Measurements from ENCODE around the gene DCAF4.

The DCAF4 gene

DNA sequence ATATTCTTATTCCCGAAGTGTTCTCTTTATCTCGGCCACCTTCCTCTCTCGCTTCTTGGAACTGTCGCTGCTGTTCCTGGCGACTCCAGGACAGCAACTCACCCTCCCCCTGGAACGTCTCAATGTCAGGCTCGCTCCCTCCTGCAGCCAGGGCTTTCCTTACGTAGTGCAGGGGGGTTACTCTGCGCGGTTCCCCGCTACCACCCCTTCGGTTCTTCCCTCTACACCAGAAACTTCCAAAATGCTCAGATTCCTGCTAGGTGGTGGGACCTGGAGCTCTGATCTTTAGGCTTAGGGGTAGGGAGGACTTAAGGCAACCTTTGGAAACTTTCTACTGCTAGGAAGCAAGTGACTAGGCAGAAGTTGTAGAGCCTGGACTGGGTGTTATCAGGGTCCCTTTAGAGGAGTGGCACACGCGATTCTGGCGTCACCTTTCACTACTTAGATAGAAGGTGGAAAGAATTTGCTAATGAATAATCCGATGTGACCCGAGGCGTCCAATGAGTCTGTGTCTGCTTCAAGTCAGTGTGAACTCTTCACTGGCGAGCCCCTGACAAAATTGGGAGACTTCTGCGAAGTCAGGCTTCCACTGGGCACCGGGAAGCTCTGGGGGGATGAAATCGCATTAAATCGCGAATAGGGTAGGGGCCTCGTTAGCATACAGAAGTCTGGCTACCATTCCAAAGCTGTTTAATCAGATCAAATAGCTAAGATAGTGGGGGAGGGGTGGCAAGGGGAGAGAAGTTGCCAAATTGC is 31.5 kb upstream of the DCAF4 start:
- peak; percentile 19 for DNase-seq (ENCODE audit: low spot score)

DNA sequence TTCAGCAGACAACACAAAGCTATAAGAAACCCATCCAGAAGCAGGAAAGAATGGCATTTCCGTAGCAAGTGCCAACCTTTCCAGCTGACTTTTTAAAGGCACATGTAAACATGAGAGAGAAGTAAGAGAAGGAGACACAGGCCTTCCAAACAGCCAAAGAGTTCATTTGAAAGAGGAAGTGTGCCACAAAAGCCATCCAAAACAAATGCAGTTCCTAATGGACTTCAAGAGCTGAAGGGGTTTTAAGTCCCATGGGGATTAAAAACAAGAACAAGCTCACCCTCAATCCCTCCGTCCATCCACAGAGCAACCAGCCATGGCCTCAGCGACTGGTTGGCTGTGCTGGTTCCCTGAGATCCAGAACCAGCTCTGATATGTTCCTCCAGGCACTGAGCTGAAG is 27.8 kb upstream of the DCAF4 start:
- no peak for DNase-seq (ENCODE audit: low spot score)

DNA sequence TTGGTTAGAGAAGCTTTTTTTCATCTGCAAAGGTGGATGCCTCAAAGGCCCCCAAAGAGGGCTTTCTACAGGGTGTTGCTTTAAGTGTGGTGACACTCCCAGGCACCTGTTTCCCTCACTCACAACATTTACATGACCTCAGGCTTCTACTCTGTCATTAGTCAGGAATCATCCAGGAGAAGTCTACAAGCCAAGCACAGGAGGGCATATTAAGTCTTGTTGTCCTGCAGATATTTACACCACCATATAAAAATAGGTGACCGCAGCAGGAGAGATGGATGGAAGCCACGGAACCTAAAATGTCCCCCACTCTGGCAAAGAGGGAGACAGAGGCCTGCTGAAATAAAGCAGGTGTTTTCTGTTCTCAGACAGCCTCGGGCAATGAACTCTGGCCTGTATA is 24.9 kb upstream of the DCAF4 start:
- no peak for DNase-seq (ENCODE audit: low spot score)

DNA sequence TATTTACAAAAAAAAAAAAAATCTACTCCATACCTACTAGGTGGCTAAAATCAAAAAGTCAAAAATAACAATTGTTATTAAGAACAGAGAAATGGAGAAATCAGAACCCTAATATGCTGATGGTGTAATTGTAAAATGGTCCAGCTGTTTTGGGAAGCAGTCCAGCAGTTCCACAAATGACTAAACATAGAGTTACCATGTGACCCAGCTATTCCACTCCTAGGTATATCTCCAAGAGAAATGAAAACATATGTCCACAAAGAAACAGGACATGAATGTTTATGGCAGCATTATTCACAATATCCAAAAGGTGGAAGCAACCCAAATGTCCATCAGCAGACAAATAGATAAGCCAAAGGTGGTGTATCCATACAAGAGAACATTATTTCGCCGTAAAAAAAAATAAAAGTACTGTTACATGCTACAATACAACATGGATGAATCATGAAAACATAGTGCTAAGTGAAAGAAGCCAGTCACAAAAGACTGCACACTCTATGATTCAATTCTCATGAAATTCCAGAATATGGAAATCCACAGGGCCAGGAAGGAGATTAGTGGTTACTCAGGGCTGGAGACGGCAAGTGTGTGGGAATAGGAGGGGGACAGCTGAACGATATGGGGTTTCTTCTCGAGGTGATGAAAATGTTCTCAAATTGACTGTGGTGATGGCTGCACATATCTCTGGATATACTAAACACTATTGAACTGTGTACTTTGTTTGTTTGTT is 23.3 kb upstream of the DCAF4 start:
- no peak for DNase-seq (ENCODE audit: low spot score)

DNA sequence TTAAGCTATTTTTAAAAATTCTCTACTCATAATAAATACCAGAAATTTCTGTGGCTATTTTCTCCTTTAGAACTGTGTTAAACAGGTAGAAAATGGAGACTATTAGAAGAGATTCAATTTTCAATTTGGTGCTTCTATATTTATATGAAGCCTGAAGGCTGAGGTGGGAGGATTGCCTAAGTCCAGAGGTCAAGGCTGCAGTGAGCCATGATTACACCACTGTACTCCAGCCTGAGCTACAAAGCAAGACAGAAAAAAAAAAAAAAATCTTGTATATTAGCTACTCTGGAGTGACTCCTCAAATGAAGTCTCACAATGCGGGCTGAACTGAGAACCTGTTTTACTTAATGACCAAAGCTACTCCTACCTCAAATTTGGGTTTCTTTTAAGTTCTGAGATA is 22.5 kb upstream of the DCAF4 start:
- DNase-seq (ENCODE audit: low spot score): no peak

DNA sequence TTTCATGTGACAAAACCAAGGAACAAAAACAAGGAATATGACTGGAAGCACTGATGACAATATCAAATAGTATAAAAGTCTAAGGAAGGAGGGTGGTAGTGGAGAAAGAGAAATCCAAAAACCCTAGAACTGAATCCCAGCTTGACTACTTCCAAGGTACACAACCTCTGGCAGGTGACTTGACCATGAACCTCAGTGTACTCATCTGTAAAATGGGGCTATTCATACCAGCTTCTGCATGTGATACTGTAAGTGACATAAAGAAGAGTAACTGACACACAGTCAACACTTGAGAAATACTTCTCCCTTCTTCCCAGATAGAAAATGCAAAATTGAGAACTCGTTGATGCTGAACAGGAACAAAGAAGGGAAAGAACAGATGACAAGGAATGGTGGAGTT is 22.0 kb upstream of the DCAF4 start:
- no peak for DNase-seq (ENCODE audit: low spot score)

DNA sequence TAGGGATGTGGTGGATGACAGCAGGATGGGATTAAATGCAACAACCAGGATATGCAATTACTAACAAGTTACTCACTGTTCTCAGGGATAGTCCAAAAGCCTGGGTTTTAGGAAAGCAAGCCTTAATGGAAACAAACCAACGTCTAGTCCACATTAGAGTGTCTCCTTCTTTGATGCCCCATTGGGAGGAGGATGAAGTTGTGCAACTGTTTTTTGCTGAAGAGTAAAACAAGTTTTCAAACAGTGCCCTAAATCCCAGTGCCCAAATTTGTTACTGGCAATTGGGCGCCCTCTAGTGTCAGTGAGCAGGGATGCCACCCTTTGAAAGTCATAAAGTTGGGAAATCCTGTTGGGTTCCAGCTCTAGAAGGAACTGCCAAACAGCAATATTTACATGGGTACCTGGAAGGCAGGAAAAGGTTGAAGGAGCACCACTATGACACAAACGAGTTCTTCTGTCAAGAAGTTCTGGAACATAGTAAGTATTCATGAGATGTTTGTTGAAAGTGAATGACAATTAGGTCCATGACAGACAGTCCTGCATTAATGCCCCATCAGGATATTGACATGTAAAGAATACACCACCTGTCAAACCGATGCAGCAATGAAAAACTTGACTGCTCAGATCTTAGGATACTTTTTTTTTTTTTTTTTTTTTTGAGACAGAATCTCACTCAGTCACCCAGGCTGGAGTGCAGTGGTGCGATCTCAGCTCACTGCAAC is 21.3 kb upstream of the DCAF4 start:
- DNase-seq (ENCODE audit: low spot score): peak; percentile 67

DNA sequence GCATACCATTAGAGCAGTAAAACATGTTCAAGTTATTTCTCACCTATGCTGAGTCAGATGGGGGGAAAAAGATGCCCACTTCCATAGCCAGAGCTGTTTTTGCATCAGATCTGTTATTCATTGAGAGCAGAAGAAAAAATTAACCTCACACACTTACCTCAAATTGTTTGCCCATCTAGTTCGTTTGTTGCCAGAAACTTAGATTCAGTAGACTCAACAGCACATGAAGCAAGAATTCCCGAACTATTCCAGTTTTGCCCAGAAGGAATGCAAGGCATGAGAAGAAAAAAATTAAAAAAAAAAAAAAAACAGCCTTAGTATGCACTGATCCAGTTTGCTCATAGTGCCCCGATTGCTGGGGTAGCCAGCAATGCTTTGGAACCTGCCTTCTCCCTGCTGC is 19.9 kb upstream of the DCAF4 start:
- peak; percentile 77 for DNase-seq (ENCODE audit: low spot score)

DNA sequence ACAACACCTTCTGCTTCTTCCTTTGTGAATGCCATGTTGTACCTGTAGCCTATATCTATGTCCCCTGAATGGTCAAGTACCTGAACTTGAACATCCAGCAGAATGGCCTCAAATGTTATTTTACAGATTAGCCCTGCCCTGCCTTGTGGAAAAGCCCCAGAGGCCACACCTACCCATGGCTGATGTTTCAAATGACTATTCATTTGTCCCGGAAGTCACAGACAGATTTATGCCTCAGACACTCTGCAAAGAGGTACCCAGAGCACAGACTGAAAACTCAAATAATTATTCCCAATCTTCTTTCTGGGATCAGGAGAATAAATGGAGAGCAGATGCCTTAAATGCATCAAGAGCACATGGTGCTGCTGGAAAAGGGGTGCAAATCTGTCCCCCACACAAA is 19.4 kb upstream of the DCAF4 start:
- DNase-seq (ENCODE audit: low spot score): peak; percentile 21

DNA sequence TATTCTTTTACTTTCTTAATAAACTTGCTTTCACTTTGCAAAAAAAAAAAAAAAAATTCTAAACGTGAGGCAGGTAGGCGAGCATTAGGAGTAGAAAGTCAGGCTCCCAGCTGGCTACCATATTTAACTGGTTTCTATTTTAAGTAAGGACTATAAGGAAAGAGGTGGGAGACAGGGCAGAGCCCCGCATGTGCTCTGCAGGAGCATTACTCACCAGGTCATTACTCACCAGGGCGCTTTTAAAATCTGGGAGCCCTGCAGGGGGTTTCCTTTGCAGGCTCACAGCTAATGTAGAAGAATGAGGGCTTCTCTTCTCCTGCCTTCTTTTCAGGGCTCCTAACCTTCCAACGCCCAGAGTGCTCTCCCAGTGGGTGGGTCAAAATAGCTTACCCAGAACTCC is 18.4 kb upstream of the DCAF4 start:
- peak; percentile 55 for DNase-seq (ENCODE audit: low spot score)

DNA sequence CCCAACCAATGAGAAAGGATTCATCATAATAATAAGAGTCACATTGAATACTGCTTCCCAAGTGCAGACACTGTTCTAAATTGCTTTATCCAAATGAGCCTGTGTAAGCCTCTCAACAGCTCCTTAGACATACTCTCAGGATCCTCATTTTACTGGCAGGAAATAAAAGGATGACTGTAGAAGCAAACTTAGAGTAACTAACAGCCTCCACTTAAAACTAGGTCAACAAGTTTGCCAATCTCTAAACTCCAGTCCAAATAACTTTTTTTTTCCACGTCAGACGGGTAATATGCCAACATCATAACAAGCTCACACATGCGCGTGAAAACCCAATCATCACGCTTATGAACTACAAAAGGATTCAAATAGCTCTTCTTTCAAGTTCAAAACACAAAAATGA is 17.1 kb upstream of the DCAF4 start:
- peak; percentile 32 for DNase-seq (ENCODE audit: low spot score)

DNA sequence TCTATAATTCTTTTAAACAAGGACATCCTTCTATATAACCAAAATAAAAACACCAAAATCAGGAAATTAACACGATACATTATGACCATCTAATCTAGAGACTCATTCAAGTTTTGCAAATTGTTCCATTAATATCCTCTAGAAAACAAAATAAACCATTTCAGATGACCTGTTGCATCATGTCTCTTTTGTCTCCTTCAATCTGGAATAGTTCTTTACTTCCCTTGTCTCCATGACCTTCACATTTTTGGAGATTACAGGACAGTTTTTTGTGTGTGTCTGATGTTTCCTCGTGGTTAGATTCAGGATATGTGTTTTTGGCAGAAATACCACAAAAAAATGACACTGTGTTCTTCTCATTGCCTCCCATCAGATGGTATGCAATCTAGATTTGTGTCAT is 12.5 kb upstream of the DCAF4 start:
- DNase-seq (ENCODE audit: low spot score): no peak

DNA sequence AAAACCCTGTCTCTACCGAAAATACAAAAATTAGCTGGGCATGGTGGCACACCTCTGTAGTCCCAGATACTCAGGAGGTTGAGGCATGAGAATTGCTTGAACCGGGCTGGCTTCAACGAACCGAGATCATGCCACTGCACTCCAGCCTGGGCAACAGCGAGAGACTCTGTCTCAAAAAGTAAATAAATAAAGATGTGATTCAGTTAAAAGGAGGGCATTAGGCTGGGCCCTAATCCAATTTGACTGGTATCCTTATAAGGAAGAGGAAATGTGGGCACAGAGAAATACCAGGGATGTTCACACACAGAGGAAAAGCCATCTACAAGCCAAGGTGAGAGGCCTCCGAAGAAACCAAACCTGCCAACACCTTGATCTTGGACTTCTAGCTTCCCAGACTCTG is 10.1 kb upstream of the DCAF4 start:
- no peak for DNase-seq (ENCODE audit: low spot score)

DNA sequence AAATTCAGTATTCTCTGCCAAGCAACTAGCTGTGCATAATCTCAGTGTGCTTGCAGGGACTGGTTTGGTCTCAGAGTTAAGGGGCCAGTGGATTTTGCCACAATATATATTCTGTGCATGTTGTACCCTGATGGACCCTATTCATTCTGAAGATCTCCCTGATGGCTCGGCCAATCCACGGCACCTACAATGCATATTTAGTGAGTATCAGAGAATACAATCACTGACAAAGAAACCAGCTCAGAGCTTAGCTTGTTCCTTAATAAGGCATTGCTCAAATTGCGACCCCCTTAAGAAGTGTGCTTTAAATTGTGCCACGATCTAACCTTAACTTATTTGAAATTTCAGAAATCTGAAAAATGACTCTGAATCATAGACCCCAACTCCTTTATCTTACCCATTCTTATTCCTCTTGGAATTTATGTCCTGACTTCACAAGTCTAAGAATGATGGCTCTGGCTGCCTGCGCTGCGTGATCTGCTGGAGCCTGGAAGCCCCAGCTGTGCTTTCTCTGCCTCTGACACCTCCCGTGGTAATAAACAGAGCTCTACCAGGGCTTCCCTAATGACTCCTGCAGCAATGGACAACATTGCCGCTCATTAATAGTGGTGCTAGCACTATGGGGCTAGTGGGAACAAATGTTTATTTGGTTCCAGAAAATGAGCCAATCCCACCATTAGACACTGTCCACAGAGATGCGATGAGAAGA is 9.0 kb upstream of the DCAF4 start:
- DNase-seq (ENCODE audit: low spot score): no peak

DNA sequence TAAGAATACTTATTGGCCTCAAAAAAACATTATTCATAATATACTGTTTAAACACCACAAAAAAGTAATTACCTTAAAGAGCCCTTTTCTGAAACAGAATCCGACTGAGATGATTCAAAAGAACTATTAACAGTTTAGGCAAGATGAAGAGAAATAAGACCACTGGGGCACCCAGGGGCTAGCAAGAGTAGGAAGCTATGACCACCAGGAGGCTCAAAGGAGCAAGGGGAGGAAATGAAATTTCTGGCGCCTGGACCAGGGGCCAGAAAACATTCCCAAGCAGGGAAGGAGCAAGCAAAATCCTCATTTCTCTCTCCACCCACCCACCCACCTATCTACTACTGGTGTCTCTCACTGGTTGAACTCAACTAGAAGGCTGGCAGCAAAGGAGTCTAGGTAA is 6.3 kb upstream of the DCAF4 start:
- DNase-seq (ENCODE audit: low spot score): no peak

DNA sequence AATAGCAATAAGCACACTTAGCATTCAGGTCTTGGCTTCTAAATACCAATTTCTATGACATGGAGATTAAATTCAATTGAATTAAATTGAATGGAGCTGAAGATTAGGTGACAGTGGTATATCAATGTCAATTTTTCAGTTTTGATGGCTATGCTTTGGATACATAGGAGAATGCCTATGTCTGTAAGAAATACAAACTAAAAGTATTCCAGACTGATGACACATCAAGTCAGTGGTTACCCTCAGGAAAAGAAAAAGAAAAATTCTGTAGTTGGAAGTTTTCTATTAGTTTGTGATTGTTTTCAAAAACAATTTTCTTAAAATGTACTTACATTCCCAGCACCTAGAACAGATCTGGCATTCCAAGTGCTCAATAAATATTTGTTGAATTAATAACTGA is 4.9 kb upstream of the DCAF4 start:
- peak; percentile 31 for DNase-seq (ENCODE audit: low spot score)

DNA sequence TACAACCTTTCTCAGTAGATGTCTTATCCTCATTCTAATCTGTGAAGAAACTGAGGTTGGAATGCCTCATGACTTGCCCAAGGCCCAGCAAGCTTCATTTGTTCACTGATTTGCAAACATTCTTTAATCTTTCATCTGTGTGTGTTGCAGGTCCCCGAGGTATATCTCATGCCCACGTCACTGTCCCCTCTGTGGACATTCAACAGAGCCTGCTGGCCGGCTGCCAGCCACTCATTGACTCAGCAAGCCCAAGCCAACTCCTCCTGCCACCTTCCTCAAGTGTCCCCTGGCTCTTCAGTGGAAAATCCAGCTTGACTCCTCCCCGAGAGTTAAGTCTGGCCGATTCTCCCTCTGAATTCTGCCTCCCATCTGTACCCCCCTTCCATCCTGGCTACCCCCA is 1.9 kb upstream of the DCAF4 start:
- DNase-seq (ENCODE audit: low spot score): no peak

DNA sequence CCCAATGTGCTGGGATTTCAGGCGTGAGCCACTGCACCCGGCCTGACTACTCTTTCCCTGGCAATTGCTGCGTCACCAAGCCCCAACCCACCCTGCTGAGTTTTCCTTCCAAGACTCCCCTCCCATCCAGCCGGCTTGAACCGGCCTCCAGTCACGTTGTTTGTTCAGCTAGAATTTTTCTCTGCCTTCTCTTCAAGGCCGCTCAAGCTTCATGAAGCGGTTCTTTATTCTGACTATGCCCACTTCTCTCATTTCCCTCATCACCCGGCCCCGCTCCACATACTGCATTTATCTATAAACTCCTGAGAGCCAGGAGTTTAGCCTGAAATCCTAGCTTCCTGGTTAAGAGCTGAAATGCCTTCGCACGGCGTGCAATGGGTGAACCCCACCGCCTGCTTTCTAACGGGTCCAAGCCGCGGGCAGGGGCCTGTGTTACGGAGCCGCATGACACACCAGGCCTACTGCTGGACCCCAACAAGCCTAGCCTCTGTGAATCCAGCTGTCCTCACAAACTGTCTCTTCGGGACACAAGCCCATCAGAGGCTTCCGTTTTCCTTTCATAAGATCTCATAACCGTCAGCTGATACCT is 999 bp upstream of the DCAF4 start:
- DNase-seq (ENCODE audit: low spot score): no peak

DNA sequence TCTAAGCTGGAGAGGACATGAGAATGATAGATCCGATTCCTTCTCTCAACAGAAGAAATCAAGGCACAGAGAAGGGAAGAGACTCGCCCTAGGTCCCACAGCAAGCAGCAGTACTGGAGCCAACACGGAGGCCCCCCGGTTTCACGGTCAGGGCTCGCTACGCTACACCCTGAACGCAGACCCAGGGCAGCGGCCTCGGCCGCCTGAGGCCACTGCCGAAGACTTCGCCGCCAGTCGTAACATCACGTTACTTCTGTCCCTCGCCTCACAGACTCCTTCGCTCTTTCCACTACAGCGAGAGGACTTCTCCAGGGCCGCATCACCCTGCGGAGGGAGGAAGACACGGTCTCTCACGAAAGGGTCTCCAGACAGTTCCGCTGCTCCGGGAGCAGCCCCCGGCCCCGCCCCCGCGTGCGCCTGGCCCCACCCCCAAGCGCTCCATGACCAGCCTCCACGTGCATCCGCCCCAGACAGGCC is 411 bp upstream of the DCAF4 start:
- no peak for DNase-seq (ENCODE audit: low spot score)

DNA sequence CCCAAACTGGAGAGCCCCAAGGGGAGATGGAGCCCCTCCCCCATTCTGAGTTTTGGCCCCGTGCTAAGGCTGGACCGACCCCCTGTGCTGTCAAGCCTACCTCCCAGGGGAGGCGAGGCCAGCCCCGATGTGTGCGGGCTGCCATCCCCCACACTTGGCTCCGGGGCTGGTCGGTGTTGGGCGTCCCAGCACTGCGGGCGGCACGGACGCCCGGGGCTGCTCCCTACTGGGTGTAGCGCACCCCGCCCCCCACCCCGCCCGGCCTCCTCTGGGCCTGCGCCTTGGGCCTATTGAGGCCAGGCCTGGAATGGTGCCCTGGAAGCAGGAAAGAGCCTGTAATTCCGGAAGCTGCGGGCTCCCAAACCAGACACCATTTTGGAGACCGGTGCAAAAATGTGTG is 2.6 kb downstream of the DCAF4 start:
- no peak for DNase-seq (ENCODE audit: low spot score)

DNA sequence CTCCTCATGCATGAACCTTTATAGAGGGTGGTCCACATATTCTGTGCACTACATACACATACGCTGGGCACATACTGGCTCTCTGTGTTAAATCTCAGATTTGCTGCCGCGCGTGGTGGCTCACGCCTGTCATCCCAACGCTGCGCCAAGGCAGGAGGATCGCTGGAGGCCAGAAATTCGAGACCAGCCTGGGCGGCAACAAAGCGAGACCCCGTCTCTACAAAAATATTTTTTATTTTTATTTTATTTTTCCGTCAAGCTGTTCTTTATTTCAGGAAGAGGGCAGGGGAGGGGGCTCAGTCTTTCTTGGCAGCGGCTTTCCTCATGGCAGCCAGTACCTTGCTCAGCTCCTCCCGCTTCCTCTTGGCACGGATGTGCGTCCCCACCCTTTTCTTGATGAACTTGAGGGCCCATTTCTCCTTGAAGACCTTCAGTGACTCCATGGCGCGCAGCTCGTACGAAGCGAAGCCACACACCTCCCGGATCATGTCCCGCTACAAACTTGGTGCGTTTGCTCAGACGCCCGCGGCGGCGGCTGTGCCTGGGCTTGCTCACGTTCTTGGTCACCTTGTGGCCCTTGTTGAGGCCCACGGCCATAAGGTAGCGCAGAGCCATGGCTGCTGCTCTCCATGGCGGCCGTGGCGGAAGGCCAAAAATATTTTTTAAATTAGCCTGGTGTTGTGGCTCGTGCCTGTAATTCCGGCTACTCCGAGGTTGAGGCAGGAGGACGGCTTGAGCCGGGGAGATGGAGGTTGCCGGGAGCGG is 3.2 kb downstream of the DCAF4 start:
- DNase-seq (ENCODE audit: low spot score): no peak

Measured in GM03348 (cell line).